IPS-20b (cell line): Measurements from ENCODE around the gene EVL.

Experiments
- H3K27ac ChIP-seq: one replicate; pipeline ENCODE4 v1.5.1; 2013; ENCODE audit warnings: low read length
- H3K27me3 ChIP-seq: 2 replicates; pipeline ENCODE4 v1.6.1; 2013; ENCODE audit warnings: mild to moderate bottlenecking, low read length, inconsistent platforms; ENCODE audit not compliant: insufficient read depth
- H3K36me3 ChIP-seq: 2 replicates; pipeline ENCODE4 v1.6.1; 2013; ENCODE audit warnings: low read depth, mild to moderate bottlenecking, inconsistent platforms, low read length, moderate library complexity; ENCODE audit not compliant: insufficient read depth
- H3K4me1 ChIP-seq: 2 replicates; pipeline ENCODE4 v1.6.1; 2013; ENCODE audit warnings: mild to moderate bottlenecking, control low read depth, inconsistent platforms, low read length, moderate library complexity; ENCODE audit not compliant: insufficient read depth
- H3K4me3 ChIP-seq: 2 replicates; pipeline ENCODE4 v1.5.1; 2013; ENCODE audit warnings: mild to moderate bottlenecking, low read length, inconsistent platforms
- H3K9ac ChIP-seq: 2 replicates; pipeline ENCODE4 v1.6.1; 2013; ENCODE audit warnings: low read depth, mild to moderate bottlenecking, inconsistent platforms, low read length, moderate library complexity
- H3K9me3 ChIP-seq: 2 replicates; pipeline ENCODE4 v1.6.1; 2013; ENCODE audit warnings: mild to moderate bottlenecking, low read depth, low read length, inconsistent platforms; ENCODE audit not compliant: insufficient read depth

The EVL gene

GRCh38 chr14:100140452-100141078 is 75.3 kb downstream of the EVL start:
- Histone ChIP-seq H3K27me3 (no peaks in the 10 kb centered on the region), H3K27ac (no peak overlapping the region), H3K9ac (no peak overlapping the region), H3K4me1 (peaks cover 3% of the 10 kb centered on the region; the same call in 1 of the 2 replicates), H3K4me3 (no peak overlapping the region; the same call in 1 of the 2 replicates), H3K9me3 (no peaks in the 10 kb centered on the region), H3K36me3 (no peaks in the 10 kb centered on the region; the same call in 1 of the 2 replicates)

GRCh38 chr14:100141098-100141497 is 75.9 kb downstream of the EVL start:
- Histone ChIP-seq H3K27ac (no peak overlapping the region), H3K4me3 (no peak overlapping the region), H3K36me3 (no peaks in the 10 kb centered on the region; the same call in 1 of the 2 replicates), H3K27me3 (no peaks in the 10 kb centered on the region), H3K9me3 (no peaks in the 10 kb centered on the region), H3K9ac (no peak overlapping the region), H3K4me1 (peaks cover 3% of the 10 kb centered on the region; the same call in 1 of the 2 replicates)

GRCh38 chr14:100142073-100143040 is 77.1 kb downstream of the EVL start:
- H3K36me3 ChIP-seq, result no peaks in the 10 kb centered on the region; the same call in 1 of the 2 replicates
- H3K9ac ChIP-seq, result no peak overlapping the region
- no peak overlapping the region for H3K27ac ChIP-seq

GRCh38 chr14:100143523-100143922 is 78.3 kb downstream of the EVL start:
- no peaks in the 10 kb centered on the region for H3K9me3 ChIP-seq
- H3K27me3 ChIP-seq, result no peaks in the 10 kb centered on the region
- H3K4me1 ChIP-seq, result peaks cover 3% of the 10 kb centered on the region; the same call in 1 of the 2 replicates
- no peak overlapping the region for H3K4me3 ChIP-seq
- no peak overlapping the region for H3K9ac ChIP-seq
- H3K36me3 ChIP-seq, result no peaks in the 10 kb centered on the region; the same call in 1 of the 2 replicates
- no peak overlapping the region for H3K27ac ChIP-seq

More at GRCh38 chr14:100142073-100143040, 77.1 kb downstream of the EVL start:
- Histone ChIP-seq H3K27me3 (no peaks in the 10 kb centered on the region), H3K4me1 (peaks cover 3% of the 10 kb centered on the region; the same call in 1 of the 2 replicates), H3K4me3 (no peak overlapping the region), H3K9me3 (no peaks in the 10 kb centered on the region)

- Histone ChIP-seq H3K4me3 (no peak overlapping the region), H3K9me3 (no peaks in the 10 kb centered on the region), H3K27me3 (no peaks in the 10 kb centered on the region), H3K9ac (no peak overlapping the region), H3K36me3 (no peaks in the 10 kb centered on the region; the same call in 1 of the 2 replicates), H3K4me1 (peaks cover 3% of the 10 kb centered on the region; the same call in 1 of the 2 replicates), H3K27ac (no peak overlapping the region)
These were observed 78.7 kb downstream of the EVL start for GRCh38 chr14:100143934-100144333.

- H3K27ac ChIP-seq, result no peak overlapping the region
- no peak overlapping the region for H3K4me3 ChIP-seq
- no peaks in the 10 kb centered on the region; the same call in 1 of the 2 replicates for H3K36me3 ChIP-seq
- H3K4me1 ChIP-seq, result peaks cover 3% of the 10 kb centered on the region; the same call in 1 of the 2 replicates
- H3K9me3 ChIP-seq, result no peaks in the 10 kb centered on the region
- H3K27me3 ChIP-seq, result no peaks in the 10 kb centered on the region
- no peak overlapping the region for H3K9ac ChIP-seq
These were observed 79.4 kb downstream of the EVL start for GRCh38 chr14:100144645-100144995.

- no peak overlapping the region for H3K4me3 ChIP-seq
- H3K4me1 ChIP-seq, result peaks cover 3% of the 10 kb centered on the region; the same call in 1 of the 2 replicates
- H3K36me3 ChIP-seq, result no peaks in the 10 kb centered on the region
- H3K27ac ChIP-seq, result no peak overlapping the region
- H3K27me3 ChIP-seq, result no peaks in the 10 kb centered on the region
- H3K9ac ChIP-seq, result no peak overlapping the region
- no peaks in the 10 kb centered on the region for H3K9me3 ChIP-seq
These were observed 79.9 kb downstream of the EVL start for GRCh38 chr14:100144996-100145646.

GRCh38 chr14:100145682-100146464 is 80.7 kb downstream of the EVL start:
- H3K27ac ChIP-seq, result no peak overlapping the region
- no peaks in the 10 kb centered on the region for H3K36me3 ChIP-seq
- no peak overlapping the region for H3K4me3 ChIP-seq
- no peak overlapping the region for H3K9ac ChIP-seq
- H3K4me1 ChIP-seq, result no peaks in the 10 kb centered on the region
- H3K27me3 ChIP-seq, result no peaks in the 10 kb centered on the region
- no peaks in the 10 kb centered on the region for H3K9me3 ChIP-seq

GRCh38 chr14:100146531-100147091 is 81.4 kb downstream of the EVL start:
- H3K27me3 ChIP-seq, result no peaks in the 10 kb centered on the region
- no peak overlapping the region for H3K4me3 ChIP-seq
- H3K4me1 ChIP-seq, result no peaks in the 10 kb centered on the region
- H3K9me3 ChIP-seq, result no peaks in the 10 kb centered on the region
- H3K9ac ChIP-seq, result no peak overlapping the region
- H3K36me3 ChIP-seq, result no peaks in the 10 kb centered on the region
- H3K27ac ChIP-seq, result no peak overlapping the region

GRCh38 chr14:100147181-100147631 is 82.0 kb downstream of the EVL start:
- no peak overlapping the region for H3K4me3 ChIP-seq
- H3K27me3 ChIP-seq, result no peaks in the 10 kb centered on the region
- H3K9me3 ChIP-seq, result no peaks in the 10 kb centered on the region
- no peaks in the 10 kb centered on the region for H3K4me1 ChIP-seq
- H3K36me3 ChIP-seq, result no peaks in the 10 kb centered on the region
- H3K27ac ChIP-seq, result no peak overlapping the region
- no peak overlapping the region for H3K9ac ChIP-seq
